Measurements from ENCODE around the gene SLC2A1.
"Not testable (repeated sequence)": the region's sequence is repeated elsewhere in the genome, so short reads cannot be mapped to it uniquely, and the experiment has no call there.

Gene SLC2A1

GRCh38 chr1:42910985-42911384 lies 47.7 kb downstream of the SLC2A1 start:
- FAIRE-seq: no peak

GRCh38 chr1:42908046-42908445 lies 50.6 kb downstream of the SLC2A1 start:
- DNase-seq (ENCODE audit: low spot score): no peak
- no peak for FAIRE-seq

More at GRCh38 chr1:42910985-42911384, 47.7 kb downstream of the SLC2A1 start:
- DNase-seq (ENCODE audit: low spot score): no peak

GRCh38 chr1:42904434-42904833 lies 54.2 kb downstream of the SLC2A1 start:
- FAIRE-seq (no peak), DNase-seq (ENCODE audit: low spot score) (no peak)

- DNase-seq (ENCODE audit: low spot score); FAIRE-seq: not testable (repeated sequence)
These were observed 58.7 kb downstream of the SLC2A1 start for GRCh38 chr1:42899960-42900359.

DNA sequence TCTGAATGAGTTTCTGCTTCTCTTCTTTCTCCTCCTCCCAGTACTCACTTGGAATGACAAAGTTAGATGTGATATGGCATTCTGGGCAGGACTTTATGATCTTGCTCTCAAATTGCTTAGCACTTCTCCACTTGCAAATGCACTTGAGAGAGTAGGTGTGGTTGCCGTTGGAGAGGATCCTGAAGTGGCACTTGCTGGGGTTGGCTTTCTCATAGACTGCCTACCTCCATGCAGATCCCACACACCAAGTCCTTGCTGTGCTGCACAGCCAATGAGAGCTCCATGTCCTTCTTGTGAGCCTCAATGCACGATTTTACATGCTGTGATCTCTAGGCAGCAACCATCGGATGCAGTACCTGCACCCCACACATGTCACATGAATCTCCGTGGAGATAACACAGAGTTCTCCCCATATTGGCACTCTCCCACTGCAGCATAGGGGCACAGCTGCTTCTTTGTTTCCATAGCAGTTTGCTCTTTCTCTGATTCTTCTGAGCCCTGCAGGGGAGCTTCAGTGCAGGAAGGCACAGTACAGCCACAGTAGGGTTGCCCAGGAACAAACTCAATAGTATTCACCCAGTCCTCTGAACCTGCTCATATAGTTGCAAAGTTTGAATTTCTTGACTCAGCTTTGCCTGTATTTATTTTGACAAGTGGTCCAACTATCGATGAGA lies 67.1 kb downstream of the SLC2A1 start:
- DNase-seq (ENCODE audit: low spot score) (no peak), FAIRE-seq (no peak)

DNA sequence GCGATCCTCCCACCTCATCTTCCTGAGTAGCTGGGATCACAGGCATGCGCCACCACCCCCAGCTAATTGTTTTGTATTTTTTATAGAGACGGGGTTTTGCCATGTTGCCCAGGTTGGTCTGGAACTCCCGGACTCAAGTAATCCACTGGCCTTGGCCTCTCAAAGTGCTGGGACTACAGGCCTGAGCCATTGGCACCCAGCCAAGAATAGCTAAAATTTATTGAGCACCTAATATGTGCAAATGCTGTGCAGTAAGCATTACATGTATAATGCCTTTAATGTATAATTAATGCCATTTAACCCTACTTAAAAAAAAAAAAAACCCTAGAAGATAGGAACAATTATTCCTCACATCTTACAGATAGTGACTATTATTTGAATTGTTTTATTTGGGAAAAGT lies 69.4 kb downstream of the SLC2A1 start:
- no peak for DNase-seq (ENCODE audit: low spot score)
- FAIRE-seq: no peak

- no peak for FAIRE-seq
- no peak for DNase-seq (ENCODE audit: low spot score)
These were observed 70.5 kb downstream of the SLC2A1 start for GRCh38 chr1:42888013-42888633.

DNA sequence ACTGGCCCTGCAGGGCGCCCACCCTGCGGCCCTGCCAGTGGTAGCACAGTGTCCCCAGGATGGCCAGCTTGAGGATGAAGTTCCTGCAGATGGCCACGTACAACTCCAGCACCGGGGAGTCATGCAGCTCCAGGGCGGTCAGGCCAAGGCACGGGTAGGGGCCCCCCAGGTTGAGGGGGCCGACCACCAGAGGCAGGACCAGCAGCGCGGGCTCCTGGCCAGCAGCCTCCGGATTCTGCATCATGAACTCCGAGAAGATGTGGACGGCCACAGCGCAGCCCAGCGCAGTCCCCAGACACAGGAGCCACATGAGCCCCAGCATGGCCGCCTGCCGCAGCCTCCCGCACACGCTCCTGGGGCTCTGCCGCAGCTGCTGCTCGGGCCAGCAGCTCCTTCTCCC lies 71.3 kb downstream of the SLC2A1 start:
- no peak for FAIRE-seq

DNA sequence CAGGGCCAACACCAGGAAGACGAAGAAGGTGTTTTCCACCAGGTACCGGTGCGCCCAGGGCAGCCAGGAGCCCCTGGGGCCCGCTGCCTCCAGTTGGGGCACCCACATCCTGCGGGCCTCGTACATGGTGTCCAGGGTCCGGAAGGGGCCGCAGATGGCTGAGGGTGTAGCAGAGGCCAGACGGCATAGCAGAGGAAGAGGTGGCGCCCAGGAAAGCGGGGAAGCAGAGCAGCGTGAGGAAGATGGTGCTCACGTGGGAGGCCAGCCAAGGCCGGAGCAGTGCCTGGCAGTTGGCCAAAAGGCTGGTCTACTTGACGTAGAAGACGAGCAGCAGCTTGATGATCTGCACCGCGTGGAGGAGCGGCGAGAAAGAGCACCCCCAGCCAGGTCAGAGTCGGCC lies 71.9 kb downstream of the SLC2A1 start:
- FAIRE-seq: no peak
- DNase-seq (ENCODE audit: low spot score): no peak

More for the DNA sequence above, 71.3 kb downstream of the SLC2A1 start:
- no peak for DNase-seq (ENCODE audit: low spot score)

DNA sequence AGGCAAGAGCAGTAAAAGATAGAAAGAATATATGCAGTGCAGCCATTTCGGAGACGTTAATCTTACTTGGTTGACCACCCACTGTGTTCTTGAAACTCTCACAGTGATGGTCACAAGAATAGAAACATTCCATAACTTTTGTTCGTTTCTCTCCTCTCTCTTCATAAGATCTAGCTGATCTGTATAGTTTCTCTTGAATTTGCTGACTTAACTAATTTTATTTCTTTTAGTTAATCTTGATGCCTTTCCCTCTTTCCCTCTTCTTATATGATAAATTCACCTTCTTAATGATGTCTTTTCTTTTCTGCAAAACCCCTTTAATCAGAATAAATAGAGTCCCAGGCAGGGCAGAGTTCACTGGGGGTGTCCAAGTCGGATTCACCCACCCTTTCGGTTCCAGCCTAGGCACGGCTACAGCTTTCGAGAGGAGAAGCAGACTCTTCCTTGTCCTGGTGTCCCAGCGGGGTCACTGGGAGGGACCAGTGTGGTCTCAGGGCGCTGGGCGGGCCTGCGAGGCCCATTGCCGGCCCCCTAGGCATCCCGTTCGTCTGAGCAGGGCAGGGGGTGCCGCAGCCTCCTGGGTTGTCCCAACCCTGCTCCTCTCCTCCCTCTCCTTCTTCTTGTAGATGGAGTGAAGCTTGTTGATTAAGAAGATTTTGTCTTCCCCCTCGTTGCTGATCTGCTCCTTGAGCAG lies 72.5 kb downstream of the SLC2A1 start:
- no peak for FAIRE-seq

GRCh38 chr1:42880384-42880783 lies 78.3 kb downstream of the SLC2A1 start:
- DNase-seq (ENCODE audit: low spot score) (no peak), FAIRE-seq (no peak)

More for the DNA sequence above, 72.5 kb downstream of the SLC2A1 start:
- no peak for DNase-seq (ENCODE audit: low spot score)

GRCh38 chr1:42877380-42877779 lies 81.3 kb downstream of the SLC2A1 start:
- no peak for FAIRE-seq
- no peak for DNase-seq (ENCODE audit: low spot score)

DNA sequence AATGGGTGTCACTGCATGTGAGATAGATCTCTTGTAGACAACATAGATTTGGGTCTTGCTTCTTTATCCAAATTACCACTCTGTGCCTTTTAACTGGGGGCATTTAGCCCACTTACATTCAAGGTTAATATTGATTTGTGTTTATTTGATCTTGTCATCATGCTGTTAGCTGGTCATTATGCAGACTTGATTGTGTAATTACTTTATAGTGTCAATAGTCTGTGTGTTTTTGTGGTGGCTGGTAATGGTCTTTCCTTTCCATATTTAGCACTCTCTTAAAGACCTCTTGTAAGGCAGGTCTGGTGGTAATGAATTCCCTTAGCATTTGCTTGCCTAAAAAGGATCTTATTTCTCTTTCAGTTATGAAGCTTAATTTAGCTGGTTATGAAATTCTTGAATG lies 82.7 kb downstream of the SLC2A1 start:
- DNase-seq (ENCODE audit: low spot score) (no peak), FAIRE-seq (no peak)

Measured in RCC 7860 (cell line).